RKO (cell line): ENCODE data around the gene GUCY1A1.
"Not testable (repeated sequence)": the region's sequence is repeated elsewhere in the genome, so short reads cannot be mapped to it uniquely, and the experiment has no call there.

ENCODE experiments used
- DNase-seq: peaks from one replicate; pipeline ENCODE4 v3.0.0-alpha.2; 2016; ENCODE audit warnings: low spot score

Gene GUCY1A1, protein sequence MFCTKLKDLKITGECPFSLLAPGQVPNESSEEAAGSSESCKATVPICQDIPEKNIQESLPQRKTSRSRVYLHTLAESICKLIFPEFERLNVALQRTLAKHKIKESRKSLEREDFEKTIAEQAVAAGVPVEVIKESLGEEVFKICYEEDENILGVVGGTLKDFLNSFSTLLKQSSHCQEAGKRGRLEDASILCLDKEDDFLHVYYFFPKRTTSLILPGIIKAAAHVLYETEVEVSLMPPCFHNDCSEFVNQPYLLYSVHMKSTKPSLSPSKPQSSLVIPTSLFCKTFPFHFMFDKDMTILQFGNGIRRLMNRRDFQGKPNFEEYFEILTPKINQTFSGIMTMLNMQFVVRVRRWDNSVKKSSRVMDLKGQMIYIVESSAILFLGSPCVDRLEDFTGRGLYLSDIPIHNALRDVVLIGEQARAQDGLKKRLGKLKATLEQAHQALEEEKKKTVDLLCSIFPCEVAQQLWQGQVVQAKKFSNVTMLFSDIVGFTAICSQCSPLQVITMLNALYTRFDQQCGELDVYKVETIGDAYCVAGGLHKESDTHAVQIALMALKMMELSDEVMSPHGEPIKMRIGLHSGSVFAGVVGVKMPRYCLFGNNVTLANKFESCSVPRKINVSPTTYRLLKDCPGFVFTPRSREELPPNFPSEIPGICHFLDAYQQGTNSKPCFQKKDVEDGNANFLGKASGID

DNA sequence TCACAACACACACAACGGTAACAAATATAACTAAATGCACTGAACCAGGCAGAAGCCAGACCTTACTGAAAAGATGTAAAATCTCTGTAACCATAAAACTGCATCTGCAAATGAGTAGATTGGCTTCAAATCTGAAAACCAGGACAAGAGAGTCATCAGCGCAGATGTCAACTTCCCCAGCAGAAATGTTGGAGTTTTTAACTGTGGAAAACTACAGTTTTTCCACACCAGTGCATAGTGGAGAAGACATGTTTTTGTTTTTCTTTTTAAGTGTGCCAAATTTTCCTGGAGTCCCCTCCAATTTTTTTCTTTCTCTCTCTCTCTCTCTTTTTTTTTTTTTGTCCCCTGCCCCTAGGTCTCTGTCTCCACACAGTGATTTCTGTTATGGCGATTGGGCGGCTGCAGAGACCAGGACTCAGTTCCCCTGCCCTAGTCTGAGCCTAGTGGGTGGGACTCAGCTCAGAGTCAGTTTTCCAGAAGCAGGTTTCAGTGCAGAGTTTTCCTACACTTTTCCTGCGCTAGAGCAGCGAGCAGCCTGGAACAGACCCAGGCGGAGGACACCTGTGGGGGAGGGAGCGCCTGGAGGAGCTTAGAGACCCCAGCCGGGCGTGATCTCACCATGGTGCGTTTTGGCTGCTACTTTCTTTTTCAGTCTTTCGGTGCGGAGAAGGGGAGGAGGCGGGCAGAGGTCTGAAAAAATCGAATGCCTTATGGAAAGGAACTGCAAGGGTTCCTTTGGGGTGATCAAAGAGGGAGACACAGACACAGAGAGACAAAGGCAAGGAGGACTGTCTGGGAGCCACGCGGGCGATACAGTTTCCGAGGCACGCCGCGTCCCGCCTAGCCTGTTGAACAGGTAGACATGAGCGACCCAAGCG is at the start of gene GUCY1A1:
GUCY1A1 (plus strand) TSS at position 505 of the 878 bp plus-strand sequence. CDS start 30,020 bp downstream, outside the sequence.
- DNase-seq: no peak

DNA sequence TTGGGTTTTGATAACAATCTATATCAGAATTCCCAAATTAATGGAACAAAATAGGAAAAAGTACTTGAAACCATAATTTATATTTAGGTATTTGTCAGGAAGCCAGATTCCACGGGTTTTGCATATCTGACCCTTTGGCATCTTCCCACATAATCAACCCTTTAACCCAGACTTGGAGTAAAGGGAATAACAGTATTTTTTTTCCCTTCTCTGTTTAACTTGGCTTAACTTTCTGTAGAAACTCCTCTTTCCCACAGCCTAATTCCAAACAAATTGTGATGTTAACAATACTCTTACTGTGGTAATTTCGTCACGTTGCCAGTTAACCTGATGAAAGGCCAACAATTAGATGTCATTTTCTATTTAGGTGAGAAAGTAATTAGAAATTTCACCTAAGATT is 49.4 kb upstream of the GUCY1A1 start:
- no peak for DNase-seq

DNA sequence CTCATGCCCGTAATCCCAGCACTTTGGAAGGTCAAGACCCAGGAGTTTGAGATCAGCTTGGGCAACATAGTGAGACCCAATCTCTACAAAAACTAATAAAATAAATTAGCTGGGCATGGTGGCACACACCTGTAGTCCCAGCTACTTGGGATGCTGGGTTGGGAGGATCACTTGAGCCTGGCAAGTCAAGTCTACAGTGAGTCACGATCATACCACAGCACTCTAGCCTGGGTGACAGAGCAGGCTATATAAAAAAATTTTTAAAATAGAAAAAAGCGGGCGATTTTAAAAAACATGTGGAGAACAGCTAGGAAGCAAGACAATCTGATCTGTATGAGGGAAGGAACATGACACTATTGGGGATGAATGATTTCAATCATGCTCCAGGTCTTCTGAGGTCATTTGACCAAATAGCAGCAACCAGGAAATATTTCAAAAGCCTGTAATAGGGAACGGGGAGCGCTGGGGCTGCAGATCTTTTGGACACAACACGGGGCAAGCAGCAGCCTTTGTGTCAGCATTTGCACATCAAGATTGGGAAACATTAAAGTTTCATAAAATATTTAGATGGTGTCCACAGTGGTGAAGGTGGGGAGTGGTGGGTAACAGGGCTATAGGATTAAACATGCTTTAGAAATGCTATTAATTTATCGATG is 48.3 kb upstream of the GUCY1A1 start:
- no peak for DNase-seq

DNA sequence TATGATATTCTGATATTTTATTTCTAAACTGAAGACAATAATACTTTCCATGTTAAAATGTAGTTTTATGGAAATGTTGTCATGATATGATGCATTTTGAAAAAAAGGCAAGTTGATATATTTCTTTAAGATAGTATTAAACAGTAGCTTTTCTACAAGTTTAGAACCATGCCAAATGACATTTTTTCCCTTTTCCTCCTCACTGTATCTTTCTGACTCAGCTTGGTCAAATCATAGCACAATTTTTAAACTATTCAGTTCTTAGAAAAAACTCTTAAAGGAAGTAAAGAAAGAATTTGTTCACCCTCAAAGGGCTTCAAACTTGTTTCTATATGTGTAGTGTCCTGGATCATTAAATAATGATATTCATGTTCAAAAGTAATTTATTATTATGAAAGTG is 46.0 kb upstream of the GUCY1A1 start:
- DNase-seq: no peak

DNA sequence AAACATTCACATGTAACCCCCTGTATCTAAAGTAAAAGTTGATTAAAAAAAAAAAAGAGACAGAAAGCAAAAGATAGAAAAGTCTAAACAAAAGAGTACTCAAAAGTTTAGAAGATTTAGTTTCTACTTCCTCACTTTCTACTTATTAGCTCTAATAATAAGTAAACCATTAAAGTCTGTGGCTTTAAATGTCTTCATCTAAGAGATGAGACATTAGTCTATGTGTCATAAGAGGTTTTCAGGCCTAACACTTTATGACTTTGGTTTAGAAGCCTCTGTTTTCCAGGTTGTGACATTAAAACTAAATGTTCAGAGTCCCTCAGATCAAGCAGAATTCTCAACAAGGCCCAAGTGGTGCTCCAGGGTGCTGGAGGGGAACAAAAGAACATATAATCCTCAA is 42.2 kb upstream of the GUCY1A1 start:
- DNase-seq: no peak

DNA sequence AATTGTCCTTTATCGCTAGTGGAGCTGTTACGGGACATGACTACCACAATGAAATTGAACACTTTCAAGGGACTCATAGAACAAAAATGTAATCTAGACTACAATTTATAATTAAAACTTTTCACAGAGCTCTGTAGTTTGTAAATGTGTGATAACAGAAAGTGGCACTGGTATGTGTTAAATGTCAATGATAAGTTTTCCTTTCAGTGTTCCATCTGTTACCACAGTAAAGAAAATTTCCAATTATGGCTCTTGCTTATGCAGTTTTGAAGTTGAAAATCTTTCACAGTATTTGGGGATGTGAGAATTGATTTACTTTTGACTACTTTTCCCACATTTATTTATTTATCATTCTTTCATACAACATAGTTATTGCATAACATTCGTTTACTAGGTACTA is 40.1 kb upstream of the GUCY1A1 start:
- no peak for DNase-seq

DNA sequence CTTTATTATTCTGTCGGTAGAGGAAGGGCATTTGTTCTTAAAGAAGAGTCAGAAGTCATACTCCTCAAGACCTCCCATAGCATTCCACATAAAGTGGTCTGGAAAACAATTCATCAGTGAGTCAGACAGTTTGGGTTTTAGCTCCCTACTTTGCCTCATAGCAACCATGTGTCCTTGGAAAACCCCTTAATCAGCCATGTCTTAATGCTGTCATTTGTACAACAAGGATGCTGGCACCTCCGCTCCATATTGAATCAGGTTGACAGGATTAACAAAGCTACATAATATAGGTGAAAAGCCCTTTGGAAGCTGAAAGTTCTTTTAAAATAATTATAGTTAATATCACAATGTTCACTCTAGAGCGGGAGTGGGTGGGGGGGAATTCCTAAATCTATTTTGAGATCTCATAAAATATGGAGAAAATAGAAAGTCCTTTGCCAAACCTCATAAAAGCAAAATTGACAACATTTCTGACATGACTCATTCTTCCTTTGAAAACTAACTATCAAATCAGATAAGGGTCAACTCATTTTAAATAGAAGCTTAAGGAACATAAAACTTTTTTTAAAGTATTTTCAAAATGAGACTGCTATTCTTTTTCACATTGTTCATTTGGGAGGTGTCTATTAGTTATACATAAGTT is 37.3 kb upstream of the GUCY1A1 start:
- no peak for DNase-seq

DNA sequence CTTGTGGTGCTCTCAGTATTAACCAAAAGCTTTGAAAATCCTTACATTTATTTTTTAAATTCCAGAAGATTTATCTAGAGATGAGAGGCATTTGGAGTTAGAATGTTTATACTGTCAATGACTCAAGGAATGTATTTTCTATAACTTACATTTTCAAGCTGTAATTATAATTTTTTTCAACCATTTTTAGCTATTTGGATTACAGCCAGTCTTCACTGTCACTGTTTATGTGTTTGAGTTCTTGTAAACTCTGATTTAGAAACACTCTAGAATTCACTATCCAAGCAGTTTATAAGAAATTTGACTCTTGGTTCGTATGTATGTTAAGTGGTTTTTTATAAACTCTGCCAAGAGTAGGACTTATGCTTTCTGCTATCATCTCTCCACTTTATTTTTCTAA is 36.7 kb upstream of the GUCY1A1 start:
- DNase-seq: no peak

DNA sequence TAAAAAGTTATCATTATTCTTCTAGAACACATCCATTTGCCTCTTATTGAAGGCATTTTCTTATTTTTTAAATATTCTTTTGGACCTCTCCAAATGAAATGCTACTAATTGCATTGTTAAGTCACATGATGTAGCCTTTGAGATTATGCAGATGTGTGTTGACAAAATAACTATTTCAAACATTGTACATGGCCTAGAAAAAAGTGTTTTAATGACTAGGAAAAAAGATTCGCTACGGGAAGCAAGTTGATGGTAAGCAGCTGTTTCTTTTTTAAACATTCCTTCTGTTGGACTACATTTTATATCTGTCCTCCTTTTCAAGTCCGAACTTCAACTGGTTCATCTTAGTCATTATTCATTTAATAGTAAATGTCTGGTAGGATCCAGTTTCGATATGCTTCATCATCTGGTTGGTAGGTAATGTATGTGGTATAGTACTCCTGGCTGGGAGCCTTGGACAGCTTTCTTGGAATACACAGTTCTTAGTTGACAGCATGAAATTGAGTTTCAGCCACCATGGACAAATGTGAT is 34.3 kb upstream of the GUCY1A1 start:
- DNase-seq: no peak

DNA sequence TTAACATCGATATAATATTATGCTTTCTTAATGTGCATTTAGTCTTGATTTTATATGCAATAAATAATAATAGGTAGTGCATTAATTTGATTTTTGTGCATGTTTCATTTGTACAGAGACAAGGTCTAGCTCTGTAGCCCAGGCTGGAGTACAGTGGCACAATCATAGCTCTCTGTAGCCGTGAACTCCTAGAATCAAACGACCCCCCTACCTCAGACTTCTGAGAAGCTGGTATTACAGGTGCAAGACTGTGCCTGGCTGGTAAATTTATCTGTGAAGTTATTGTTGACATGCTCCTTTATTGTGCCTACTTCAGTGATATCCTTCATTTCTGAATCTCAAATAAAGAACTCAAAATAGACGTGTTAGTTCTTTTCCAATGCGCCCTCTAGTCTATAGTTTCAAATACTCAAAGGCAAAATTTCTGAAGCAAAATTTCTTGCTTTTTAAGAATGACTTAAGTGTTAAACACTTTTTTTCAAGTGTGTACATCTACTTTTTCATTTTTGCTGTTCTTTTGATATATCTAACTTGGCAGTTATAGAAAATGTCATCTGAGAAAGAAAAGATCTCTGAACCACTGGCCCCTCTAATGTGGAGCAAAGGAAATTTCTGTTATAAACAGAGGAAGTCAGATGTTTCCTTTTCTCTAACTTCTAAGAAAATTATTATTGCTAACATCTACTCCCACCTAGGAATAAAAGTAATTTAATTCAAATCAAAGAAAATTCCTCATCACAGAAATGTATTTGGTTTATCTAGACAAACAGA is 28.3 kb upstream of the GUCY1A1 start:
- no peak for DNase-seq

DNA sequence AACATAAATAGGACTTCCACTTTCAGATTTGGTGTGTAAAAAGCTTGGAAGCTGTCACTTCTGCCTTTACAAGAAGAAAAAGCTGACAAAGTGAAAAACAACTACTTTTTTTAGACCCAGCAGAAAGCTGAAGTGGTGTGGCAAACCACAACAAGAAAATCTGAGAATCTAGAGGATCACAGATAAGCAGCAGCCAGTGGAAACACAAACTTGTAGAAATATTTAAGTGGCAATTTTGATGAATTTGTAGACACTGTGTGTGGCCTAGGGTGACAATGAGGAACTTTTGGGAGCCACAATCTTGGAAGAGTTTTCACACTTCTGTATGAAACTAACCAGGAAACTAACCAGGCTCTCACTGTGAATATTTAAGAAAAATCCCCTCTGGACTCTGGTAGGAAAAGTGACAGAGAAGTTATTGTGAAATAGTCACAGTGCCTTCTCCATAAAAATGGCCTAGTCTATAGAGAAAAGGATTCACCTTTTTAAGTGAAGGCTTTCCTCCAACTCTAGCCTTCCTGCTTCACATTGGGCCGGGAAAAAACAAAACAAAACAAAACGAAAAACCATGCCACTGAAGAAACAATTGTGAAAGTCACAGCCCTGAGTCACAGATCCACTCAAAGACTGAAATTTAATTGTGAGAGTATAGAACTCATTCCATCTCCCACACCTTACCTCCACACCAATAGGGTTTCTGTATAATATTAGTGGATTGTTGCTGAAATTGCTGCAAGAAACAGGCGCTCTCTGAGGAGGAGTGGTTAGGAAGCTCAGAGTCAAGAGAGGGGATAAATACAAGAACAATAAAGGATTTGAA is 26.7 kb upstream of the GUCY1A1 start:
- DNase-seq: no peak

DNA sequence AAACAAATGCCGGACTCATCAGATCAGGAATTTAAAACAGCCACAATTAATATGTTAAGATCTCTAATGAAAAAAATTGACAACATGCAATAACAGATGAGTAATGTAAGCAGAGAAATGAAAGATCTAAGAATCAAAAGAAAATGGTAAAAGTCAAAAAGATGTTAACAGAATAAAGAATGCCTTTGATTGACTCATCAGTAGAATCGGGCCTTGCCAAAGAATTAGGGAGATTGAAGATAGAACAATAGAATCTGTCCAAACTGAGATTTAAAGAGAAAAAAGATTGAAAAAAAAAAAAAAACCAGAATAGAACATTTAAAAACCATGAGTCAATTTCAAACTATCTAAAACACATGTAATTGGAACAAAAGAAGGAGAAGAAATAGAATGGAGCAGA is 25.9 kb upstream of the GUCY1A1 start:
- DNase-seq: no peak

DNA sequence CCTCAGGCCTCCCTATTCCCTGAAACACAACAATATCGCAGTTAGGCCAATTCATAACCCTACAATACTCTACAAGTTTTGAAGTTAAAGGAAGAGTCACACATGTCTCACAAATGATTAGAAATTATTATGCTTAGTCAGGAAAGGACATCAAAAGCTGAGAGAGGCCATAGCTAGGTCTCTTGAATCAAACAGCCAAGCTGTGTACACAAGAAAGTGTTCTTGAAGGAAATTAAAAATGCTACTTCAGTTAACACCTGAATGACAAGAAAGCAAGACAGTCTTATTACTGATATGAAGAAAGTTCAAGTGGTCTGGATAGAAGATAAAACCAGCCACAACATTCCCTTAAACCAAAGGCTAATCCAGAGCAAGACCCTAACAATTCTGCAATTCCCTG is 23.6 kb upstream of the GUCY1A1 start:
- no peak for DNase-seq

DNA sequence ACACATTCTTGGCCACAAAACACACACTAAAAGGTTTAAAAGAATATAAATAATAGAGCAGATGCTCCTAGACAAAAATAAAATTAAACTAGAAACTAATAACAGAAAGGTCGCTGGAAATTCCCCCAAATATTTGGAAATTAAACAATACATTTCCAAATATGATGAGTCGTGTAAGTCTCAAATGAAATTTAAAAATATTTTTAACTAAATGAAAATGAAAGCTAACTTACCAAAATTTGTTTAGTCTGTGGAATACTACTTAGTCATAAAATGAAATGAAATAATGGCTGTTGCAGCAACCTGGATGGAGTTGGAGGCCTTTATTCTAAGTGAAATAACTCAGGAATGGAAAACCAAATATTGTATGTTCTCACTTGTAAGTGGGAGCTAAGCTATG is 20.6 kb upstream of the GUCY1A1 start:
- DNase-seq: no peak

DNA sequence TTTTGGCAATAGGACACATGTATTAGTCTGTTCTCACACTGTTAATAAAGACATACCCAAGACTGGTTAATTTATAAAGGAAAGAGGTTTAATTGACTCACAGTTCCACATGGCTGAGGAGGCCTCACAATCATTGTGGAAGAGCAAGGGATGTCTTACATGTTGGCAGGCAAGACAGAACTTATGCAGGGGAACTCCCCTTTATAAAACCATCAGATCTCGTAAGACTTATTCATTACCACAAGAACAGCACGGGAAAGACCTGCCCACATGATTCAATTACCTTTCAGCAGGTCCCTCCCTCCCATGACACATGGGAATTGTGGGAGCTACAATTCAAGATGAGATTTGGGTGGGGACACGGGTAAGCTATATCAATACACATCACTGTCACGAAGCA is 15.9 kb upstream of the GUCY1A1 start:
- not testable (repeated sequence) for DNase-seq

DNA sequence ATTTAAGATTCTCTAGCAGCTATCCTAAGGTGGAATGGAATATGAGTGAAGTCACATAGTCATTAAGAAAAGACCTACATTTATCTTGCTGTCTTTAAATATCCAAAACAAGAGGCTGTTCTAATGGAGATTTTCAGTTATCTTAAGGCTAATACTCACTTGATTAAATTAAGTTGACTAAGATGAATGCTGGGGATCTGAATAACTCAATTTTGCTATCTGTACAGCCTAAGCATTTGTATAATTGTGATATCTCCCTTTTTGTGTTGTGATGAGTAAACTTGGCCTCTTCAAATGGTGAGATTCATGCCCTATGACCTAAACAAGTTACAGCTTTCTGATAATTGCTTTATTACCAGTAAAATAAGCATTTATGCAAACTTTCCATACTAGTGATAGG is 13.6 kb upstream of the GUCY1A1 start:
- no peak for DNase-seq

DNA sequence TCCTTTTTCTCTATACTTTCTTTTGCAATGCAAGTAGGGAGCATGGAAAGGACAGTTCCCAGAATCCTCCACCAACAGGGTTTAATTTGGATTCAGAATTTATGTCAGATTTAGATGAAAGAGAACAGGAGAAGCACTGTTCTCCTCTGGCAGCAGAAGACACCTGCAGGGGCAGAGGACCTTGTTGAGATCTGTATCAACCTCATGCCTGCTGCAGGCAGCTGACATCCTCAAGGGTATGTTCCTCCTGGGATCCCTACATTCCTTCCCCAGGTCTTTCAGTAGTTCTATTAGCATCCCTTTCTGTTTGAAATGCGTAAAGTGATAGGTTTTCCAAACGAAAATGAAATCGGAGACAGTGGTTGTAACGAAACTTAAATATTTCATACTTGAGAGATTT is 10.6 kb upstream of the GUCY1A1 start:
- DNase-seq: no peak

DNA sequence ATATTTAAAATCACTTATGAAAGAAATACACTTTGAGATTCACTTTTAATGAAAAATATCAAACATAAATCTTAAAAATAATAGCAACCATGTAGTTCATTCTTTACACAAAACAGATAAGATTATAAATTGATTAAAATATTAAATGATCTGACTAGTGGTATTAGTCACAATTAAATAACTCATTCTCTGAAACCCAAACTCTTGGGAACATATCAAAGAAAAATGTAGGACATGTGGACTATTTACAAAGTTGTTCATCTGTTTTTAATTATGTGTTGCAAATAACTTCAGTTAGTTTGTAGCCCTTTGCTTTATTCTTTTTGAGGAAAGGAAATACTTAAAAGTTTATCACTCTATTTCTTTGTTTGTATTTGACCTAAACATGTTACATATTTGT is 9.5 kb upstream of the GUCY1A1 start:
- DNase-seq: no peak

DNA sequence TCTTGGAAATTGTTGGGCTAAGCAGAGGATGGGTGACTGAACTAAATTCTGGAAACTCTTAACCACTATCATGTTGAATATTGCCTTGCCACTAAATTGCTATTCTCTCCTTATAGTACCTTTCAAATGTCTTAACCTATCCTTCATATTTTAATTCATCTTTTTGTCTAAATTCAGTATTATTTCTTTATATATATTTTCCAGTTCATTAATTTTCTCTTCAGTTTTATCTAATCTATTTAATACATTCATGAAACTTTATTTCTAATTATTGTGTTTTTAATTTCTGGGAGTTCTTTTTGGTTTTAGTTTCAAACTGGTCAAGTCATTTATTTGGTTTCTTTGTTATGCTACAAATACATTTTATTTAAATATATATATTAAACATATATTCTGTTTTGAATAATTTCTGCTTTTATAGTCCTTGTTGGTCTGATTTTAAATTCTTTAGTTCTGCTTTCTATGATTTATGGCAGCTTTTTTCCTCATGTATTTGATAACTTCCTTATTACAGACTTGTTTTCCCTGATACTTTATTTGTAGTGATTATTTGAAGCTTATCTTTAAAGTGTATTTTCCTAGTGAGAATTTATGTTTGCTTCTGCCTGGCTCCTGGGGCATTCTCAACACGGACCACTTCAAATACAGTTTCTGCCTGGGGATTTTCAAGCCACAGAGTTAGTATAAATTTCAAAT is 8.5 kb upstream of the GUCY1A1 start:
- no peak for DNase-seq
